HEK293 (cell line): ENCODE measurements around the gene TMEM271.

ENCODE experiments used
- CTCF ChIA-PET: fragments of 350-600 bp; formaldehyde crosslinking; extraction: SDS; loops from one replicate; lab custom pipeline; 2021; ENCODE audit warnings: antibody characterized with exemption; lab: Yijun Ruan, JAX
- POLR2A ChIA-PET: fragments of 300-600 bp; formaldehyde crosslinking; extraction: SDS; loops from one replicate; lab custom pipeline; 2020; ENCODE audit warnings: antibody characterized with exemption, inconsistent platforms; lab: Yijun Ruan, JAX
- H3K27ac ChIP-seq: fragments of 200-500 bp; sonication (Bioruptor generic); 2 replicates; pipeline ENCODE4 v1.5.1; 2014; ENCODE audit warnings: low read depth, low read length, control low read depth, inconsistent platforms; ENCODE audit errors: extremely low read depth
- H3K36me3 ChIP-seq, 2 experiments: fragments of 200-500 bp in 1 of 2; sonication (Bioruptor generic) in 1 of 2; 1 replicate in 1 of 2; 2 replicates in 1 of 2; pipeline ENCODE4 v1.5.1; 2014 to 2017; ENCODE audit warnings: inconsistent platforms in 2 of 2, low read length in 2 of 2; ENCODE audit not compliant: control insufficient read depth in 2 of 2, insufficient read depth in 1 of 2
- H3K4me1 ChIP-seq: fragments of 200-500 bp; sonication (Bioruptor generic); 2 replicates; pipeline ENCODE4 v1.5.1; 2014; ENCODE audit warnings: mild to moderate bottlenecking, low read length, inconsistent platforms; ENCODE audit not compliant: control insufficient read depth, insufficient read depth
- H3K4me3 ChIP-seq: 2 replicates; pipeline ENCODE4 v1.5.1; 2011; ENCODE audit warnings: low read depth, mild to moderate bottlenecking, control low read depth, low read length, moderate library complexity
- H3K9me3 ChIP-seq: fragments of 200-500 bp; sonication (Bioruptor generic); 2 replicates; pipeline ENCODE4 v1.5.1; 2014; ENCODE audit warnings: low read depth, low read length, inconsistent platforms; ENCODE audit not compliant: control insufficient read depth, insufficient read depth
- FEZF1 ChIP-seq: fragments of 450-650 bp; formaldehyde crosslinking; IDR thresholded peaks from 2 replicates; pipeline ENCODE4 v1.5.1; 2016; ENCODE audit warnings: missing biosample characterization, missing genetic modification characterization
- SCRT2 ChIP-seq: fragments of 450-650 bp; formaldehyde crosslinking; IDR thresholded peaks from 2 replicates; pipeline ENCODE4 v1.5.1; 2016; ENCODE audit warnings: missing biosample characterization, missing genetic modification characterization
- ZNF211 ChIP-seq: fragments of 450-650 bp; formaldehyde crosslinking; IDR thresholded peaks from 2 replicates; pipeline ENCODE4 v1.5.1; 2016; ENCODE audit warnings: low read depth, missing biosample characterization, missing genetic modification characterization
- ZNF24 ChIP-seq: fragments of 450-650 bp; formaldehyde crosslinking; IDR thresholded peaks from 2 replicates; pipeline ENCODE4 v1.5.1; 2016; ENCODE audit warnings: missing biosample characterization, missing genetic modification characterization
- ZNF341 ChIP-seq: fragments of 450-650 bp; formaldehyde crosslinking; IDR thresholded peaks from 2 replicates; pipeline ENCODE4; 2016; ENCODE audit warnings: low read depth, missing biosample characterization, missing genetic modification characterization
- ZNF394 ChIP-seq: fragments of 450-650 bp; formaldehyde crosslinking; IDR thresholded peaks from 2 replicates; pipeline ENCODE4 v1.5.1; 2016; ENCODE audit warnings: missing biosample characterization, missing genetic modification characterization, mild to moderate bottlenecking, moderate library complexity, borderline replicate concordance
- ZNF48 ChIP-seq: fragments of 450-650 bp; formaldehyde crosslinking; IDR thresholded peaks from 2 replicates; pipeline ENCODE4 v1.5.1; 2016; ENCODE audit warnings: missing biosample characterization, missing genetic modification characterization
- ZNF521 ChIP-seq: fragments of 450-650 bp; formaldehyde crosslinking; IDR thresholded peaks from 2 replicates; pipeline ENCODE4 v1.5.1; 2017; ENCODE audit warnings: missing biosample characterization, mild to moderate bottlenecking, missing genetic modification characterization
- ZNF555 ChIP-seq: fragments of 450-650 bp; formaldehyde crosslinking; conservative IDR thresholded peaks from 2 replicates; pipeline ENCODE4 v1.5.1; 2017; ENCODE audit warnings: missing biosample characterization, mild to moderate bottlenecking, missing genetic modification characterization, inconsistent platforms
- ZNF629 ChIP-seq: fragments of 450-650 bp; formaldehyde crosslinking; IDR thresholded peaks from 2 replicates; pipeline ENCODE4 v1.5.1; 2017; ENCODE audit warnings: missing biosample characterization, missing genetic modification characterization
- TF ChIP-seq, protein P1 (sequence below): fragments of 450-650 bp; formaldehyde crosslinking; IDR thresholded peaks from 2 replicates; pipeline ENCODE4 v1.5.1; 2016; ENCODE audit warnings: missing biosample characterization, missing genetic modification characterization
- TF ChIP-seq, protein P2 (sequence below): fragments of 450-650 bp; formaldehyde crosslinking; IDR thresholded peaks from 2 replicates; pipeline ENCODE4 v1.5.1; 2017; ENCODE audit warnings: missing biosample characterization, missing genetic modification characterization
- TF ChIP-seq, protein P3 (sequence below): fragments of 450-650 bp; formaldehyde crosslinking; IDR thresholded peaks from 2 replicates; pipeline ENCODE4 v1.5.1; 2016; ENCODE audit warnings: missing biosample characterization, missing genetic modification characterization
- TF ChIP-seq, protein P4 (sequence below): fragments of 450-650 bp; formaldehyde crosslinking; IDR thresholded peaks from 2 replicates; pipeline ENCODE4 v1.5.1; 2016; ENCODE audit warnings: missing biosample characterization, missing genetic modification characterization, borderline replicate concordance

Gene TMEM271

DNA sequence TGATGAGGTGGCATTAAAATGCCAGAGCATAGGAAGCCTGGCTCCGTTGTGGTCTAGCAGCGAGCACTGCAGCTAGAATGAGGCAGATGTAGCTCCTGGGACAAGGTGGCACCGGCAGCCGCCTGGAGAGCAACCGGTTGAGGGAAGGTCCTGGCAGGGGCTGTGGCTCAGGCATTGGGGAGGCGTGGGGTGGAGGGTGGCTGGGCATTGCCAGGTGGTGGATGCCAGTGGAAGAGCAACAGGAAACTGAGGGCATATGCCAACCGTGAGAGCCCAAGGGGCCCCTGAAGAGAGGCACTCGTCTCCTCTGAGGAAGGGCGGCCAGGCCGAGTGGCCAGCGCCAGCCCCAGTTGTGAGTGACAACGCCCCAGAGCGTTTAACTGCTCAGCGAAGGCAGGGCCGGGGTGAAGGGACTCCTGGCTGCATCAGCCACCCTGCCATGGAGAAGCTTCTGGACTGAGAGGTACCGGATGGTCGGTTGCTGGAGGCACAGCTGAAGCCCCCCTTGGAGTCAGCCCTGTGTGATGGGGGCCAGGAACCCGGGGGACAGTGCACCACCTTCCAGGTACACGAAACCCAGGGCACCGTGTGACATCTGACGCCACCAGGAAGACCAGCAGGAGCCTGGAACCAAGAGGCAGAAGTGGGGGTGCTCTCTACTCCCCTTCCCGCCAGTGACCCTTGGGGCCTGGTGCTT, 36.1 kb upstream of the TMEM271 start:
- POLR2A ChIA-PET, result no interaction called here

DNA sequence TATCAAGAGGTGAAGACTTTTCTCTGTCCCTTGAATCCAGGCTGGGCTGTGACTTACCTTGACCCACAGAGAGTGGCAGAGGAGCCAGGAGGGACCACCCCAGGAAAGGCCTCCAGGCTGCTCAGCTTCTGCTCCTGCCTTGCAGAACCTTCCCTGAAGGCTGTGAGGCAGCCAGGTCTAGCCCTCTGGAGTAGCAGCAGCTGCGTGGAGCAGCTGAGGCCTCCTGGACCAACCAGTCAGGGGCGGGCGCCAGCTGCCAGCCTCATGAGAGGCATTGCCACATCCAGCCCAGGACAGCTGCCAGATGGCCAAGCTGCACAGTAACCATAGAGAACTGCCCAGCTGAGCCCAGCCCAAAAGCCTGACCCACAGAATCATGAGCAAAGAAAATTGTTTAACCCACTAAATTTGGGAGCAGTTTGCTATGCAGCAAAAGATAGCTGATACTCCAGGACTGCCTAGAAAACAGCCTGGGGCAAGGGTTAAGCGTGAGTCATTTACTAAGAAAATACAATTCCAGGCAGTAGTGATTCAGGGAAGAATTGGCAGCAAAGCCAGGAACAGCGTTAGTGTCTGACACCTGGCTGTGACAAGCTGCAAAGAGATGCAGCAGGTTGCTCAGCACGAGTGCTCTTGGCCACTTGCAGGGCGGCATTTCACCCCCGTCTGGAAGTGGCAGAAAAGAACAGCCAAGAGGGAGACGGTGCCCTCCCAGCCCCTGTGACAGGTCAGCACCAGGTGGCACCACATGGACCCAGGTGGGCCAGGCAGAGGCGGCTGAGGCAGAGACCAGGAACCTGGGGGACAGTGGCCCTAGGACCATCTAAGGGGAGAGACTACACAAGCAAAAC, 34.5 kb upstream of the TMEM271 start:
- ChIA-PET POLR2A (interaction anchor here (0.8 kb wide), 1 partner anchor 63 kb away, joined by 4 read pairs; no protein-coding TSS in a partner anchor), CTCF (no interaction called here)
- H3K4me3 ChIP-seq, result no peak overlapping the region
- no peaks in the 10 kb centered on the region for H3K9me3 ChIP-seq
- TF ChIP-seq ZNF341, result peak; percentile 45
- TF ChIP-seq, protein P1, sequence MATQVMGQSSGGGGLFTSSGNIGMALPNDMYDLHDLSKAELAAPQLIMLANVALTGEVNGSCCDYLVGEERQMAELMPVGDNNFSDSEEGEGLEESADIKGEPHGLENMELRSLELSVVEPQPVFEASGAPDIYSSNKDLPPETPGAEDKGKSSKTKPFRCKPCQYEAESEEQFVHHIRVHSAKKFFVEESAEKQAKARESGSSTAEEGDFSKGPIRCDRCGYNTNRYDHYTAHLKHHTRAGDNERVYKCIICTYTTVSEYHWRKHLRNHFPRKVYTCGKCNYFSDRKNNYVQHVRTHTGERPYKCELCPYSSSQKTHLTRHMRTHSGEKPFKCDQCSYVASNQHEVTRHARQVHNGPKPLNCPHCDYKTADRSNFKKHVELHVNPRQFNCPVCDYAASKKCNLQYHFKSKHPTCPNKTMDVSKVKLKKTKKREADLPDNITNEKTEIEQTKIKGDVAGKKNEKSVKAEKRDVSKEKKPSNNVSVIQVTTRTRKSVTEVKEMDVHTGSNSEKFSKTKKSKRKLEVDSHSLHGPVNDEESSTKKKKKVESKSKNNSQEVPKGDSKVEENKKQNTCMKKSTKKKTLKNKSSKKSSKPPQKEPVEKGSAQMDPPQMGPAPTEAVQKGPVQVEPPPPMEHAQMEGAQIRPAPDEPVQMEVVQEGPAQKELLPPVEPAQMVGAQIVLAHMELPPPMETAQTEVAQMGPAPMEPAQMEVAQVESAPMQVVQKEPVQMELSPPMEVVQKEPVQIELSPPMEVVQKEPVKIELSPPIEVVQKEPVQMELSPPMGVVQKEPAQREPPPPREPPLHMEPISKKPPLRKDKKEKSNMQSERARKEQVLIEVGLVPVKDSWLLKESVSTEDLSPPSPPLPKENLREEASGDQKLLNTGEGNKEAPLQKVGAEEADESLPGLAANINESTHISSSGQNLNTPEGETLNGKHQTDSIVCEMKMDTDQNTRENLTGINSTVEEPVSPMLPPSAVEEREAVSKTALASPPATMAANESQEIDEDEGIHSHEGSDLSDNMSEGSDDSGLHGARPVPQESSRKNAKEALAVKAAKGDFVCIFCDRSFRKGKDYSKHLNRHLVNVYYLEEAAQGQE (tag by site-specific recombination), result no peak
- TF ChIP-seq, protein P2, sequence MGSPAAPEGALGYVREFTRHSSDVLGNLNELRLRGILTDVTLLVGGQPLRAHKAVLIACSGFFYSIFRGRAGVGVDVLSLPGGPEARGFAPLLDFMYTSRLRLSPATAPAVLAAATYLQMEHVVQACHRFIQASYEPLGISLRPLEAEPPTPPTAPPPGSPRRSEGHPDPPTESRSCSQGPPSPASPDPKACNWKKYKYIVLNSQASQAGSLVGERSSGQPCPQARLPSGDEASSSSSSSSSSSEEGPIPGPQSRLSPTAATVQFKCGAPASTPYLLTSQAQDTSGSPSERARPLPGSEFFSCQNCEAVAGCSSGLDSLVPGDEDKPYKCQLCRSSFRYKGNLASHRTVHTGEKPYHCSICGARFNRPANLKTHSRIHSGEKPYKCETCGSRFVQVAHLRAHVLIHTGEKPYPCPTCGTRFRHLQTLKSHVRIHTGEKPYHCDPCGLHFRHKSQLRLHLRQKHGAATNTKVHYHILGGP, result peak; percentile 43; the same call in 1 of the 2 replicates
- TF ChIP-seq FEZF1 (tag by site-specific recombination), result peak; percentile 66
- TF ChIP-seq ZNF629 (tag by site-specific recombination), result 0 out of 2 replicates have a peak, but pooled peaks have one; percentile 23
- TF ChIP-seq, protein P3, sequence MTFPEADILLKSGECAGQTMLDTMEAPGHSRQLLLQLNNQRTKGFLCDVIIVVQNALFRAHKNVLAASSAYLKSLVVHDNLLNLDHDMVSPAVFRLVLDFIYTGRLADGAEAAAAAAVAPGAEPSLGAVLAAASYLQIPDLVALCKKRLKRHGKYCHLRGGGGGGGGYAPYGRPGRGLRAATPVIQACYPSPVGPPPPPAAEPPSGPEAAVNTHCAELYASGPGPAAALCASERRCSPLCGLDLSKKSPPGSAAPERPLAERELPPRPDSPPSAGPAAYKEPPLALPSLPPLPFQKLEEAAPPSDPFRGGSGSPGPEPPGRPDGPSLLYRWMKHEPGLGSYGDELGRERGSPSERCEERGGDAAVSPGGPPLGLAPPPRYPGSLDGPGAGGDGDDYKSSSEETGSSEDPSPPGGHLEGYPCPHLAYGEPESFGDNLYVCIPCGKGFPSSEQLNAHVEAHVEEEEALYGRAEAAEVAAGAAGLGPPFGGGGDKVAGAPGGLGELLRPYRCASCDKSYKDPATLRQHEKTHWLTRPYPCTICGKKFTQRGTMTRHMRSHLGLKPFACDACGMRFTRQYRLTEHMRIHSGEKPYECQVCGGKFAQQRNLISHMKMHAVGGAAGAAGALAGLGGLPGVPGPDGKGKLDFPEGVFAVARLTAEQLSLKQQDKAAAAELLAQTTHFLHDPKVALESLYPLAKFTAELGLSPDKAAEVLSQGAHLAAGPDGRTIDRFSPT, result no peak
- peak; percentile 60; the same call in 1 of the 2 replicates for TF ChIP-seq ZNF24
- TF ChIP-seq ZNF394 (tag by site-specific recombination), result peak; percentile 88
- peak; percentile 77 for TF ChIP-seq SCRT2 (tag by site-specific recombination)
- no peak overlapping the region for H3K27ac ChIP-seq
- H3K4me1 ChIP-seq, result no peaks in the 10 kb centered on the region
- H3K36me3 ChIP-seq, result no peaks in the 10 kb centered on the region

More for the DNA sequence above, 36.1 kb upstream of the TMEM271 start:
- CTCF ChIA-PET, result interaction anchor here (0.7 kb wide), 1 partner anchor 12 kb away, joined by 3 read pairs; no protein-coding TSS in a partner anchor
- Histone ChIP-seq H3K4me1 (no peaks in the 10 kb centered on the region), H3K27ac (no peak overlapping the region), H3K9me3 (no peaks in the 10 kb centered on the region), H3K36me3 (no peaks in the 10 kb centered on the region), H3K4me3 (no peak overlapping the region)
- TF ChIP-seq ZNF521 (tag by site-specific recombination), result no peak
- TF ChIP-seq ZNF48, result no peak

DNA sequence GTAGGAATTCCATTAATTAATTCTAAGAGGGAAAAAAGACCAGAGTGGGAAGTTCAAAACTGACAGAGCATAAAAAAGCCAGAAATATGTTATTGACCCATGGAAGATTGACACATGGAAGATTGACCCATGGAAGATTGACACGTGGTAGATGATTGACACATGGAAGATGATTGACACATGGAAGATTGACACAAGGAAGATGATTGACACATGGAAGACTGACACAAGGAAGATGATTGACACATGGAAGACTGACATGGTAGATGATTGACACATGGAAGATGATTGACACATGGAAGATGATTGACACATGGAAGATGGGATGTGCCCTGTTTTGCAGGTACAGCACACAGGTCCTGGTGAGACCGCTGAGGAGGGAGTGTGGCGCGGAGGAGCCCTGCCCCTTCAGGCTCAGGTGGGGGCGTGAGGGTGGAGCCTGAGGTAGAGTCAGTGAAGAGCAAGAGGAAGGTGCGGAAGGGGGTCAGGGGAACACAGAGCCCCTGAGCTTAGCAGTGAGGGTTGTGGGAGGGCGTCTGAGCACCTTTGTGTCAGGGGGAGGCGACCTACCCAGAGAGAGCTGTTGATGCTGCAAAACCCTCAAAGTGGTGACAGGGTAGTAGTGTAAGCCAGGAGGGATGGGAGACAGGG, 33.4 kb upstream of the TMEM271 start:
- Histone ChIP-seq H3K4me3 (no peak overlapping the region), H3K27ac (no peak overlapping the region), H3K9me3 (no peaks in the 10 kb centered on the region), H3K4me1 (no peaks in the 10 kb centered on the region)
- POLR2A ChIA-PET, result no interaction called here
- TF ChIP-seq, protein P4, sequence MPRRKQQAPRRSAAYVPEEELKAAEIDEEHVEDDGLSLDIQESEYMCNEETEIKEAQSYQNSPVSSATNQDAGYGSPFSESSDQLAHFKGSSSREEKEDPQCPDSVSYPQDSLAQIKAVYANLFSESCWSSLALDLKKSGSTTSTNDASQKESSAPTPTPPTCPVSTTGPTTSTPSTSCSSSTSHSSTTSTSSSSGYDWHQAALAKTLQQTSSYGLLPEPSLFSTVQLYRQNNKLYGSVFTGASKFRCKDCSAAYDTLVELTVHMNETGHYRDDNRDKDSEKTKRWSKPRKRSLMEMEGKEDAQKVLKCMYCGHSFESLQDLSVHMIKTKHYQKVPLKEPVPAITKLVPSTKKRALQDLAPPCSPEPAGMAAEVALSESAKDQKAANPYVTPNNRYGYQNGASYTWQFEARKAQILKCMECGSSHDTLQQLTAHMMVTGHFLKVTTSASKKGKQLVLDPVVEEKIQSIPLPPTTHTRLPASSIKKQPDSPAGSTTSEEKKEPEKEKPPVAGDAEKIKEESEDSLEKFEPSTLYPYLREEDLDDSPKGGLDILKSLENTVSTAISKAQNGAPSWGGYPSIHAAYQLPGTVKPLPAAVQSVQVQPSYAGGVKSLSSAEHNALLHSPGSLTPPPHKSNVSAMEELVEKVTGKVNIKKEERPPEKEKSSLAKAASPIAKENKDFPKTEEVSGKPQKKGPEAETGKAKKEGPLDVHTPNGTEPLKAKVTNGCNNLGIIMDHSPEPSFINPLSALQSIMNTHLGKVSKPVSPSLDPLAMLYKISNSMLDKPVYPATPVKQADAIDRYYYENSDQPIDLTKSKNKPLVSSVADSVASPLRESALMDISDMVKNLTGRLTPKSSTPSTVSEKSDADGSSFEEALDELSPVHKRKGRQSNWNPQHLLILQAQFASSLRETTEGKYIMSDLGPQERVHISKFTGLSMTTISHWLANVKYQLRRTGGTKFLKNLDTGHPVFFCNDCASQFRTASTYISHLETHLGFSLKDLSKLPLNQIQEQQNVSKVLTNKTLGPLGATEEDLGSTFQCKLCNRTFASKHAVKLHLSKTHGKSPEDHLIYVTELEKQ (tag by site-specific recombination), result peak; percentile 99
- TF ChIP-seq ZNF555 (tag by site-specific recombination) (no peak), ZNF211 (tag by site-specific recombination) (no peak)
- TF ChIP-seq, all 188 proteins: peak for 1
- CTCF ChIA-PET, result no interaction called here
- H3K36me3 ChIP-seq, result no peaks in the 10 kb centered on the region
